ENCODE data around the gene ABCC4.

ABCC4 gene

GRCh38 chr13:95153647-95154412 lies 147.4 kb downstream of the ABCC4 start:
- no peak for DNase-seq

- DNase-seq = no peak
Observed at GRCh38 chr13:95151942-95152587, 149.2 kb downstream of the ABCC4 start.

GRCh38 chr13:95150555-95150954 lies 150.7 kb downstream of the ABCC4 start:
- DNase-seq = no peak

- no peak for DNase-seq
Observed at GRCh38 chr13:95146486-95146885, 154.8 kb downstream of the ABCC4 start.

GRCh38 chr13:95145587-95145986 lies 155.7 kb downstream of the ABCC4 start:
- no peak for DNase-seq

- no peak for DNase-seq
Observed at GRCh38 chr13:95140502-95140901, 160.7 kb downstream of the ABCC4 start.

- no peak for DNase-seq
Observed at GRCh38 chr13:95138876-95139585, 162.2 kb downstream of the ABCC4 start.

- DNase-seq = no peak
Observed at GRCh38 chr13:95137096-95137495, 164.2 kb downstream of the ABCC4 start.

- no peak for DNase-seq
Observed at GRCh38 chr13:95136638-95137037, 164.6 kb downstream of the ABCC4 start.

GRCh38 chr13:95133498-95133897 lies 167.8 kb downstream of the ABCC4 start:
- DNase-seq = no peak

GRCh38 chr13:95129004-95129403 lies 172.2 kb downstream of the ABCC4 start:
- DNase-seq = no peak

- DNase-seq = no peak
Observed at GRCh38 chr13:95128045-95128643, 173.1 kb downstream of the ABCC4 start.

GRCh38 chr13:95124959-95125358 lies 176.3 kb downstream of the ABCC4 start:
- no peak for DNase-seq

GRCh38 chr13:95123726-95124125 lies 177.5 kb downstream of the ABCC4 start:
- no peak for DNase-seq

GRCh38 chr13:95122063-95122462 lies 179.2 kb downstream of the ABCC4 start:
- DNase-seq = no peak

GRCh38 chr13:95121516-95121915 lies 179.7 kb downstream of the ABCC4 start:
- no peak for DNase-seq

- no peak for DNase-seq
Observed at GRCh38 chr13:95120650-95121049, 180.6 kb downstream of the ABCC4 start.

GRCh38 chr13:95118541-95119324 lies 182.5 kb downstream of the ABCC4 start:
- no peak for DNase-seq

GRCh38 chr13:95117092-95117491 lies 184.2 kb downstream of the ABCC4 start:
- DNase-seq = no peak

GRCh38 chr13:95115525-95115924 lies 185.7 kb downstream of the ABCC4 start:
- no peak for DNase-seq

GRCh38 chr13:95113601-95114000 lies 187.7 kb downstream of the ABCC4 start:
- no peak for DNase-seq

GRCh38 chr13:95112883-95113282 lies 188.4 kb downstream of the ABCC4 start:
- DNase-seq = no peak

GRCh38 chr13:95111608-95112007 lies 189.6 kb downstream of the ABCC4 start:
- no peak for DNase-seq

All from T-helper 9 cell (primary cell).